IMR-90 (cell line): Measurements from ENCODE around the gene DNAH3. TPM values are rescaled to one million over a fixed set of nuclear protein-coding genes. Genes with fewer than 3 reads are reported as not detected.

Experiments used
- ATAC-seq: fragments of 200-7000 bp; cut with Tn5 transposase; 2 replicates; pipeline ENCODE4 v1.9.1; 2020; ENCODE audit warnings: low read depth, mild to moderate bottlenecking, moderate library complexity
- BruUV-seq: library from RNA; stranded (reverse); fragments of 400-500 nt; replicated peaks from 2 replicates; lab custom pipeline; 2021; lab: Mats Ljungman, UMichigan
- CTCF ChIA-PET: fragments of 300-600 bp; formaldehyde crosslinking; extraction: SDS; loops from one replicate; lab custom pipeline; 2021; ENCODE audit warnings: antibody characterized with exemption; lab: Yijun Ruan, JAX
- POLR2A ChIA-PET: fragments of 300-600 bp; sonication (Branson Sonifier 250); formaldehyde crosslinking; loops from one replicate; lab custom pipeline; 2022; ENCODE audit warnings: antibody characterized with exemption; ENCODE audit not compliant: unreplicated experiment; lab: Charles Lee
- DNase-seq: peaks from one replicate; pipeline ENCODE4 v3.0.0; 2013
- H2AFZ ChIP-seq: replicated peaks from 2 replicates; pipeline ENCODE3; 2013; ENCODE audit warnings: low read length, mild to moderate bottlenecking; ENCODE audit not compliant: poor library complexity
- H2AK5ac ChIP-seq: 2 replicates; pipeline ENCODE4 v1.6.1; 2013; ENCODE audit warnings: low read depth, low read length, inconsistent platforms
- H2AK9ac ChIP-seq: replicated peaks from 2 replicates; pipeline ENCODE3; 2013; ENCODE audit warnings: mild to moderate bottlenecking, low read depth, low read length, moderate library complexity; ENCODE audit not compliant: poor library complexity
- H2BK120ac ChIP-seq: 2 replicates; pipeline ENCODE4 v1.6.1; 2013; ENCODE audit warnings: low read depth, low read length, inconsistent platforms
- H2BK15ac ChIP-seq: 3 replicates; pipeline ENCODE4 v1.6.1; 2013; ENCODE audit warnings: low read depth, low read length, inconsistent platforms
- H2BK20ac ChIP-seq: 2 replicates; pipeline ENCODE4 v1.6.1; 2013; ENCODE audit warnings: low read depth, mild to moderate bottlenecking, inconsistent platforms, low read length, moderate library complexity
- H2BK5ac ChIP-seq: 2 replicates; pipeline ENCODE4 v1.6.1; 2013; ENCODE audit warnings: mild to moderate bottlenecking, low read depth, low read length, inconsistent platforms; ENCODE audit not compliant: poor library complexity, severe bottlenecking
- H3K14ac ChIP-seq: replicated peaks from 2 replicates; pipeline ENCODE4 v1.6.1; 2013; ENCODE audit warnings: low read depth, low read length, inconsistent platforms
- H3K18ac ChIP-seq: 2 replicates; pipeline ENCODE4 v1.6.1; 2013; ENCODE audit warnings: low read depth, low read length, control low read depth
- H3K23ac ChIP-seq: 2 replicates; pipeline ENCODE4 v1.6.1; 2013; ENCODE audit warnings: low read depth, low read length, inconsistent platforms
- H3K27ac ChIP-seq: 2 replicates; pipeline ENCODE4 v1.5.1; 2013; ENCODE audit warnings: mild to moderate bottlenecking, control low read depth, low read length; ENCODE audit not compliant: insufficient read depth
- H3K27me3 ChIP-seq: 2 replicates; pipeline ENCODE4 v1.6.1; 2013; ENCODE audit warnings: low read length; ENCODE audit not compliant: control insufficient read depth, insufficient read depth
- H3K36me3 ChIP-seq: 2 replicates; pipeline ENCODE4 v1.6.1; 2013; ENCODE audit warnings: low read length, mixed read lengths; ENCODE audit not compliant: control insufficient read depth, insufficient read depth
- H3K4ac ChIP-seq: 2 replicates; pipeline ENCODE4 v1.6.1; 2013; ENCODE audit warnings: low read depth, low read length, inconsistent platforms
- H3K4me1 ChIP-seq: 2 replicates; pipeline ENCODE4 v1.6.1; 2013; ENCODE audit warnings: low read length, mixed read lengths; ENCODE audit not compliant: control insufficient read depth, insufficient read depth
- H3K4me2 ChIP-seq: 2 replicates; pipeline ENCODE4 v1.6.1; 2013; ENCODE audit warnings: low read depth, mild to moderate bottlenecking, control low read depth, low read length, moderate library complexity
- H3K4me3 ChIP-seq: 2 replicates; pipeline ENCODE4 v1.5.1; 2013; ENCODE audit warnings: low read depth, mild to moderate bottlenecking, control low read depth, low read length, moderate library complexity; ENCODE audit not compliant: insufficient read depth
- H3K56ac ChIP-seq: 2 replicates; pipeline ENCODE4 v1.6.1; 2013; ENCODE audit warnings: low read length, inconsistent platforms; ENCODE audit not compliant: insufficient read depth; ENCODE audit errors: extremely low read depth
- H3K79me1 ChIP-seq, 2 experiments: 2 replicates each; pipeline ENCODE4 v1.6.1; 2013; ENCODE audit warnings: low read length in 2 of 2, inconsistent platforms in 1 of 2, low read depth in 1 of 2
- H3K9ac ChIP-seq: 2 replicates; pipeline ENCODE4 v1.6.1; 2013; ENCODE audit warnings: low read depth, low read length, control low read depth
- H3K9me1 ChIP-seq: 2 replicates; pipeline ENCODE4 v1.6.1; 2013; ENCODE audit warnings: low read length, inconsistent platforms; ENCODE audit not compliant: insufficient read depth
- H3K9me3 ChIP-seq: 2 replicates; pipeline ENCODE4 v1.6.1; 2013; ENCODE audit warnings: low read length; ENCODE audit not compliant: control insufficient read depth, insufficient read depth
- H4K20me1 ChIP-seq: 2 replicates; pipeline ENCODE4 v1.6.1; 2013; ENCODE audit warnings: low read length, inconsistent platforms; ENCODE audit not compliant: insufficient read depth
- H4K5ac ChIP-seq: 2 replicates; pipeline ENCODE4 v1.6.1; 2013; ENCODE audit warnings: mild to moderate bottlenecking, low read depth, low read length, control low read depth
- H4K8ac ChIP-seq, 2 experiments: 2 replicates each; pipeline ENCODE4 v1.6.1; 2013; ENCODE audit warnings: low read depth in 2 of 2, low read length in 2 of 2, control low read depth in 1 of 2, inconsistent platforms in 1 of 2
- H4K91ac ChIP-seq: 2 replicates; pipeline ENCODE4 v1.6.1; 2013; ENCODE audit warnings: low read depth, low read length, inconsistent platforms; ENCODE audit not compliant: insufficient read depth
- BHLHE40 ChIP-seq: fragments of 150-350 bp; IDR thresholded peaks from 2 replicates; pipeline ENCODE4 v1.6.1; 2016; ENCODE audit warnings: mild to moderate bottlenecking, low read depth, low read length
- CEBPB ChIP-seq: IDR thresholded peaks from 2 replicates; pipeline ENCODE4 v1.6.1; 2012; ENCODE audit warnings: low read depth, low read length, improper control_type of control experiment
- CHD1 ChIP-seq: IDR thresholded peaks from 2 replicates; pipeline ENCODE4 v1.6.1; 2012; ENCODE audit warnings: low read depth, low read length, improper control_type of control experiment
- FOS ChIP-seq: fragments of 150-350 bp; IDR thresholded peaks from 2 replicates; pipeline ENCODE4 v1.6.1; 2016; ENCODE audit warnings: low read depth, low read length
- MAFK ChIP-seq: IDR thresholded peaks from 2 replicates; pipeline ENCODE4 v1.6.1; 2012; ENCODE audit warnings: low read depth, low read length, improper control_type of control experiment
- MAZ ChIP-seq: IDR thresholded peaks from 2 replicates; pipeline ENCODE4 v1.6.1; 2012; ENCODE audit warnings: low read depth, mild to moderate bottlenecking, low read length, improper control_type of control experiment, moderate library complexity, borderline replicate concordance
- MXI1 ChIP-seq: IDR thresholded peaks from 2 replicates; pipeline ENCODE4 v1.6.1; 2012; ENCODE audit warnings: low read depth, mild to moderate bottlenecking, low read length, moderate library complexity, borderline replicate concordance
- NFE2L2 ChIP-seq: fragments of 150-350 bp; IDR thresholded peaks from 2 replicates; pipeline ENCODE4 v1.6.1; 2016; ENCODE audit warnings: low read depth, mild to moderate bottlenecking, low read length
- POLR2A ChIP-seq: IDR thresholded peaks from 2 replicates; pipeline ENCODE4 v1.6.1; 2012; ENCODE audit warnings: mild to moderate bottlenecking, low read depth, low read length
- RAD21 ChIP-seq: IDR thresholded peaks from 2 replicates; pipeline ENCODE4 v1.6.1; 2012; ENCODE audit warnings: low read length, improper control_type of control experiment
- RCOR1 ChIP-seq: IDR thresholded peaks from 2 replicates; pipeline ENCODE4 v1.6.1; 2012; ENCODE audit warnings: mild to moderate bottlenecking, low read length, improper control_type of control experiment; ENCODE audit not compliant: insufficient replicate concordance
- RFX5 ChIP-seq: IDR thresholded peaks from 2 replicates; pipeline ENCODE4 v1.8.0; 2012; ENCODE audit warnings: low read depth, mild to moderate bottlenecking, low read length, moderate library complexity
- SMC3 ChIP-seq: fragments of 150-350 bp; IDR thresholded peaks from 2 replicates; pipeline ENCODE4 v1.6.1; 2016; ENCODE audit warnings: low read depth, mild to moderate bottlenecking, antibody characterized with exemption, low read length, moderate library complexity
- WGBS, 2 experiments: methylation state at CpG; one replicate each; pipeline versions ENCODE4 v1.1.5 to v1.1.7; 2013; ENCODE audit warnings: missing lambda C conversion rate in 2 of 2; ENCODE audit not compliant: insufficient read length in 1 of 2; ENCODE audit errors: extremely low coverage in 2 of 2; 5-methylcytosine and 5-hydroxymethylcytosine counted together
- dilution Hi-C: fragments of 300-500 bp; cut with HindIII; formaldehyde crosslinking; loops from one replicate; pipeline ENCODE4 v1.14.3; 2018; ENCODE audit warnings: low sequenced_read_pairs; ENCODE audit not compliant: unreplicated experiment
- in situ Hi-C: fragments of 300-500 bp; cut with MboI; formaldehyde crosslinking; loops from 3 replicates; pipeline ENCODE4 v1.14.3; 2019; ENCODE audit warnings: low sequenced_read_pairs, inconsistent platforms, mixed read lengths
- intact Hi-C: fragments of 100-400 bp; cut with micrococcal nuclease; formaldehyde crosslinking; loops from 2 replicates; pipeline ENCODE4 v1.10.0; 2022
- polyA plus RNA-seq, 3 experiments: library from polyadenylated mRNA; depleted of rRNA; stranded (reverse); fragments of >200 nt; gene quantifications; 2 replicates each; pipeline ENCODE4 v1.2.3, GENCODE V29; 2012; ENCODE audit warnings: low replicate concordance in 1 of 3
- total RNA-seq: library from RNA; depleted of rRNA; stranded (reverse); fragments of >200 nt; gene quantifications from 2 replicates; pipeline ENCODE4 v1.2.3, GENCODE V29; 2012
- TF ChIP-seq, protein P1 (sequence below): fragments of 150-350 bp; IDR thresholded peaks from 2 replicates; pipeline ENCODE4 v1.6.1; 2017; ENCODE audit warnings: mild to moderate bottlenecking, antibody characterized with exemption, low read length, low read depth
- TF ChIP-seq, protein P2 (sequence below): fragments of 150-350 bp; IDR thresholded peaks from 2 replicates; pipeline ENCODE4 v1.6.1; 2016; ENCODE audit warnings: low read depth, mild to moderate bottlenecking, low read length, moderate library complexity, borderline replicate concordance
- TF ChIP-seq, protein P3 (sequence below): conservative IDR thresholded peaks from 2 replicates; pipeline ENCODE4 v1.5.1; 2012; ENCODE audit warnings: mild to moderate bottlenecking, low read depth, low read length, improper control_type of control experiment

Gene DNAH3
- total and polyA plus RNA-seq, 2 of the 4 experiments (the other 2 are of a cell fraction): not detected

DNA sequence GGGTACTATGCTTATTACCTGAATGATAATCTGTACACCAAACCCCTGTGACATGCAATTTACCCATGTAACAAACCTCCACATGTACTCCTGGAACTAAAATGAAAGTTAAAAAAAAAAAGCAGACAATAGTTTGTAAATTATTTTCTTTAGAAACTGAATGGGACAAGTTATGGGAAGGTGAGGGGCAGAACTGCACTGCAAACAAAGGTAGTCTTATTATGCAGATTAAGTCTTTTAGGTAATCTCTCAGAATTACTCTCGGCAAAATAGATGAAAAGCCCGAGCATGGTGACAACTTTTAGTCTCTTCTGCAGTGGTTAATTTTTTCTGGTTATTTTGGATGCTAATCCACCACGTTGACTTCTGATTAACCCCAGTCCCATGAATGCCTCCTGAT is 33.3 kb upstream of the DNAH3 start:
- no CpG with 5 or more reads among the region's 3 CpGs for WGBS, 2 experiments
- in situ Hi-C loops: no loop called here
- TF ChIP-seq CEBPB (no peak), MAFK (no peak), MAZ (no peak), CHD1 (no peak), RAD21 (no peak), BHLHE40 (no peak), POLR2A (no peak), FOS (no peak), RFX5 (no peak), RCOR1 (no peak), NFE2L2 (no peak), SMC3 (no peak), MXI1 (no peak)
- TF ChIP-seq, protein P1, sequence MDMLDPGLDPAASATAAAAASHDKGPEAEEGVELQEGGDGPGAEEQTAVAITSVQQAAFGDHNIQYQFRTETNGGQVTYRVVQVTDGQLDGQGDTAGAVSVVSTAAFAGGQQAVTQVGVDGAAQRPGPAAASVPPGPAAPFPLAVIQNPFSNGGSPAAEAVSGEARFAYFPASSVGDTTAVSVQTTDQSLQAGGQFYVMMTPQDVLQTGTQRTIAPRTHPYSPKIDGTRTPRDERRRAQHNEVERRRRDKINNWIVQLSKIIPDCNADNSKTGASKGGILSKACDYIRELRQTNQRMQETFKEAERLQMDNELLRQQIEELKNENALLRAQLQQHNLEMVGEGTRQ: no peak
- TF ChIP-seq, protein P2, sequence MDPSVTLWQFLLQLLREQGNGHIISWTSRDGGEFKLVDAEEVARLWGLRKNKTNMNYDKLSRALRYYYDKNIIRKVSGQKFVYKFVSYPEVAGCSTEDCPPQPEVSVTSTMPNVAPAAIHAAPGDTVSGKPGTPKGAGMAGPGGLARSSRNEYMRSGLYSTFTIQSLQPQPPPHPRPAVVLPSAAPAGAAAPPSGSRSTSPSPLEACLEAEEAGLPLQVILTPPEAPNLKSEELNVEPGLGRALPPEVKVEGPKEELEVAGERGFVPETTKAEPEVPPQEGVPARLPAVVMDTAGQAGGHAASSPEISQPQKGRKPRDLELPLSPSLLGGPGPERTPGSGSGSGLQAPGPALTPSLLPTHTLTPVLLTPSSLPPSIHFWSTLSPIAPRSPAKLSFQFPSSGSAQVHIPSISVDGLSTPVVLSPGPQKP: no peak
- TF ChIP-seq, protein P3, sequence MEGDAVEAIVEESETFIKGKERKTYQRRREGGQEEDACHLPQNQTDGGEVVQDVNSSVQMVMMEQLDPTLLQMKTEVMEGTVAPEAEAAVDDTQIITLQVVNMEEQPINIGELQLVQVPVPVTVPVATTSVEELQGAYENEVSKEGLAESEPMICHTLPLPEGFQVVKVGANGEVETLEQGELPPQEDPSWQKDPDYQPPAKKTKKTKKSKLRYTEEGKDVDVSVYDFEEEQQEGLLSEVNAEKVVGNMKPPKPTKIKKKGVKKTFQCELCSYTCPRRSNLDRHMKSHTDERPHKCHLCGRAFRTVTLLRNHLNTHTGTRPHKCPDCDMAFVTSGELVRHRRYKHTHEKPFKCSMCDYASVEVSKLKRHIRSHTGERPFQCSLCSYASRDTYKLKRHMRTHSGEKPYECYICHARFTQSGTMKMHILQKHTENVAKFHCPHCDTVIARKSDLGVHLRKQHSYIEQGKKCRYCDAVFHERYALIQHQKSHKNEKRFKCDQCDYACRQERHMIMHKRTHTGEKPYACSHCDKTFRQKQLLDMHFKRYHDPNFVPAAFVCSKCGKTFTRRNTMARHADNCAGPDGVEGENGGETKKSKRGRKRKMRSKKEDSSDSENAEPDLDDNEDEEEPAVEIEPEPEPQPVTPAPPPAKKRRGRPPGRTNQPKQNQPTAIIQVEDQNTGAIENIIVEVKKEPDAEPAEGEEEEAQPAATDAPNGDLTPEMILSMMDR: no peak
- no peaks in the 10 kb centered on the region; the same call in 1 of the 2 replicates for H3K9me3 ChIP-seq
- H3K4ac ChIP-seq: no peak overlapping the region
- no peak overlapping the region for H4K8ac ChIP-seq
- dilution Hi-C loops: no loop called here
- no peak overlapping the region for H3K56ac ChIP-seq
- no peak overlapping the region for H3K23ac ChIP-seq
- H2BK20ac ChIP-seq: no peak overlapping the region
- H3K27ac ChIP-seq: no peak overlapping the region
- no peak overlapping the region for H2BK15ac ChIP-seq
- no peak for ATAC-seq
- no peak overlapping the region for H3K14ac ChIP-seq
- no peak overlapping the region for H4K91ac ChIP-seq
- no peak overlapping the region for H2AK9ac ChIP-seq
- no peaks in the 10 kb centered on the region for H3K9me1 ChIP-seq
- intact Hi-C loops: no loop called here
- H3K4me3 ChIP-seq: no peak overlapping the region
- no peak overlapping the region for H3K9ac ChIP-seq
- no peaks in the 10 kb centered on the region for H3K27me3 ChIP-seq
- no peak overlapping the region for H3K4me2 ChIP-seq
- POLR2A ChIA-PET: no interaction called here
- no peak overlapping the region for H2BK5ac ChIP-seq
- DNase-seq: no peak
- CTCF ChIA-PET: no interaction called here
- peaks cover 23% of the 10 kb centered on the region for H3K36me3 ChIP-seq
- no peak overlapping the region for H3K18ac ChIP-seq
- BruUV-seq: no TSS peak
- no peaks in the 10 kb centered on the region for H4K20me1 ChIP-seq
- H4K5ac ChIP-seq: no peak overlapping the region
- no peak overlapping the region for H2AFZ ChIP-seq
- no peaks in the 10 kb centered on the region for H3K79me1 ChIP-seq
- no peak overlapping the region for H2BK120ac ChIP-seq
- H2AK5ac ChIP-seq: no peak overlapping the region
- peaks cover 6% of the 10 kb centered on the region for H3K4me1 ChIP-seq
